ENCODE results near the gene MSANTD1.

GRCh38 chr4:3301450-3302172 is 52.7 kb downstream of the MSANTD1 start:
- TF ChIP-seq POLR2A (IDR thresholded peaks at IDR 0.05; ENCODE audit: low read depth, low read length), result no peak
- no peak for TF ChIP-seq TAF1 (IDR thresholded peaks at IDR 0.05; ENCODE audit: low read depth, low read length)
- no peak for TF ChIP-seq POLR2AphosphoS5 (IDR thresholded peaks at IDR 0.05; ENCODE audit: low read depth, low read length)
- TF ChIP-seq SPI1 (IDR thresholded peaks at IDR 0.05; ENCODE audit: low read depth, low read length), result no peak
- TF ChIP-seq POU2F2 (IDR thresholded peaks at IDR 0.05; ENCODE audit: low read depth, low read length), result no peak
- TF ChIP-seq PAX5 (IDR thresholded peaks at IDR 0.05; ENCODE audit: insufficient read depth, low read length, severe bottlenecking), result no peak
